Measurements from ENCODE around the gene SLC4A5.

GRCh38 chr2:74278176-74278575, 65.0 kb downstream of the SLC4A5 start:
- no peak for TF ChIP-seq RAD21 (IDR thresholded peaks at IDR 0.05; ENCODE audit: low read depth)
- TF ChIP-seq YY1 (IDR thresholded peaks at IDR 0.05; ENCODE audit: low read depth): no peak
- no peak for TF ChIP-seq MAX (IDR thresholded peaks at IDR 0.05)
- no peak for TF ChIP-seq USF1 (IDR thresholded peaks at IDR 0.05)
- TF ChIP-seq CREB1 (IDR thresholded peaks at IDR 0.05; ENCODE audit: low read depth): no peak
- TF ChIP-seq TAF1 (IDR thresholded peaks at IDR 0.05; ENCODE audit: low read depth): no peak
- TF ChIP-seq NFIC (IDR thresholded peaks at IDR 0.05): no peak
- TF ChIP-seq CEBPB (IDR thresholded peaks at IDR 0.05): no peak
- no peak for TF ChIP-seq TEAD4 (IDR thresholded peaks at IDR 0.05)
- no peak for TF ChIP-seq REST (IDR thresholded peaks at IDR 0.05; ENCODE audit: low read depth)
- TF ChIP-seq TCF12 (IDR thresholded peaks at IDR 0.05; ENCODE audit: low read depth): no peak
